HK-2 (cell line): Measurements from ENCODE around the gene CDC42BPA.
"Not testable (repeated sequence)": the region's sequence is repeated elsewhere in the genome, so short reads cannot be mapped to it uniquely, and the experiment has no call there.

ENCODE experiments used
- DNase-seq: peaks from one replicate; pipeline ENCODE4 v3.0.0-alpha.2; 2018; ENCODE audit not compliant: unreplicated experiment

CDC42BPA gene

GRCh38 chr1:226964611-226965486, 353.4 kb downstream of the CDC42BPA start:
- no peak for DNase-seq

DNA sequence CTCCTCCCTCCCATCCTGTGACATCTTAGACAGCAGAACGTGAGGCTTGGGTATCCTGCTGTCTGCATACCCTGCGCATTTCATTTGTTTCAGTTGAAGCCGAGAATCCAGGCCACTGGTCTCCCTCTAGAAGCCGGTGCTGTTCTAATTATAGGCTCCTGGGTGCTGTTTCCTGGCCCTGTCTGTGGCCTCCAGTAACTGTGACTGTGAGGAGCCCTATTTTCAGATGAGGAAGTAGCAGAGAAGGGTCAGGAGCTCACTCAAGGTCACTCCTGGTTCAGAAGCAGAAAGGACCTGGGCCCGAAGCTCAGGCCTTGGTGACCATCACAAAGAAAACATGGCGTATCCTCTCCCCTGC, 354.2 kb downstream of the CDC42BPA start:
- no peak for DNase-seq

GRCh38 chr1:226962421-226963391, 355.6 kb downstream of the CDC42BPA start:
- no peak for DNase-seq

DNA sequence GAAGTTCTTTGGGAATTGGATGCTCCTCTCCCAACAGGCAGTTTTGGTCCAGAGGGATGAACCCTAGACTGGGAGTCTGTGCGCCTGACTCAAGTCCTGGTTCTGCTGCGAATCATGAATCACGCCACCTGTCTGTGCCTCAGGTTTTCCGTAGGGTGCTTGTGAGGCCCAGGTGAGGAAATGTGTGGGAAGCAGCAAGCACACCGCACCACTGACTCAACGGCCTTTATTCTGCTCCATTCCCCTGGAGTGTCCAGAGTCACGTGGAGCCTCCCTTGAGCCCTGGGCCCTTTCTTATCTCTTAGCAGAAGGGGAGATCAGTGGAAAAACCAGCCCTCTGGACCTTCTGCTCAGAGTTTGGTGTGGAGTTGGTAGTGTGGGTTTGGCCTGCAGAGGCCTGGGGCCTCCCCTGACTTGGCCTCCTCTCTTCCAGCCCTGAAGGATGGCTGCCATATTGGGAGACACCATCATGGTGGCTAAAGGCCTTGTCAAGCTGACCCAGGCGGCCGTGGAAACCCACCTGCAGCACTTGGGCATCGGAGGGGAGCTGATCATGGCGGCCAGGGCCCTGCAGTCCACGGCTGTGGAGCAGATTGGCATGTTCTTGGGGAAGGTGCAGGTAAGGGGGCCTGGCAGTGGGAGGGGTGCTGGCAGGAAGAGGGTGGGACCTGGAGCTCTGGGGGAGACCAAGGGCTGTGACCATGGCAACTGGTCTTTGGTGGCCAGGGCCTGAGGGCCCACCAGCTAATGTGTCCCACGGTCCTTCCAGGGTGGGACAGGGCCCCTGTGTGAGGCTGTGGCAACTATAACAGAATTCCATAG, 357.1 kb downstream of the CDC42BPA start:
- DNase-seq, result no peak

- no peak for DNase-seq
Observed at GRCh38 chr1:226960256-226960655, 358.0 kb downstream of the CDC42BPA start.

- no peak for DNase-seq
Observed at GRCh38 chr1:226958300-226958699, 360.0 kb downstream of the CDC42BPA start.

- DNase-seq, result no peak
Observed at GRCh38 chr1:226957714-226958113, 360.6 kb downstream of the CDC42BPA start.

GRCh38 chr1:226956942-226957713, 361.2 kb downstream of the CDC42BPA start:
- no peak for DNase-seq

DNA sequence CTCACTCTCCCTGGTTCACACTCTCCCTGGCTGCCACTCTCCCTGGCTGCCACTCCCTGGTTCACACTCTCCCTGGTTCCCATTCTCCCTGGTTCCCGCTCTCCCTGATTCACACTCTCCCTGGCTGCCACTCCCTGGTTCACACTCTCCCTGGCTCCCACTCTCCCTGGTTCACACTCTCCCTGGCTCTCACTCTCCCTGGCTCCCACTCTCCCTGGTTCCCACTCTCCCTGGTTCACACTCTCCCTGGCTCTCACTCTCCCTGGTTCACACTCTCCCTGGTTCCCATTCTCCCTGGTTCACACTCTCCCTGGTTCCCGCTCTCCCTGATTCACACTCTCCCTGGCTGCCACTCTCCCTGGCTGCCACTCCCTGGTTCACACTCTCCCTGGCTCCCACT, 362.4 kb downstream of the CDC42BPA start:
- not testable (repeated sequence) for DNase-seq

- no peak for DNase-seq
Observed at GRCh38 chr1:226954777-226955176, 363.5 kb downstream of the CDC42BPA start.

- DNase-seq, result no peak
Observed at GRCh38 chr1:226954337-226954736, 364.0 kb downstream of the CDC42BPA start.

DNA sequence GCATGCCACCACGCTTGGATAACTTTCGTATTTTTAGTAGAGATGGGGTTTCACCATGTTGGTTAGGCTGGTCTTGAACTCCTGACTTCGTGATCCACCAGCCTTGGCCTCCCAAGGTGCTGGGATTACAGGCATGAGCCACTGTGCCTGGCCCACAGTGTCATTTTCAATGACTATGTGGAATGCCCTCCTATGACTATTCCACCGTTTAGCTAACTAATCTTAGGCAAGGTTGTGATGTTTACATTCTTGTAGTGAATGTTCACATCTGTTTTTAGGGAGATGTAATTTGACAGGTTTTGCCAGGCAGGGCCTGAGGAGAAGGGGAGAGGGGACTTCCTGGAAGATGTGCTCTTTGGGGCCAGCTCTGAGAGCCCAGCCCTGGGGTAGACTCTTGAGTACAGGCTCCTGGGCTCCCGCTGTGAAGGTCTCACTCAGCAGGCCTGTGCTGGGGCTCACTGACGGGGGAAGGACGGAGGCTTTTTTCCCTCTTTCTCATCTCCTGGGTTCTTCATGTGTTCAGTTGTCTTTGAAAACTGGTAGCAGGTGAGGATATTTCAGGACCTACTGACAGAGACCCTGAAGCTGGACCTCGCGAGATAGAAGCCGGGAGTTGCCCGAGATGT, 365.0 kb downstream of the CDC42BPA start:
- no peak for DNase-seq

- no peak for DNase-seq
Observed at GRCh38 chr1:226952118-226952441, 366.2 kb downstream of the CDC42BPA start.

DNA sequence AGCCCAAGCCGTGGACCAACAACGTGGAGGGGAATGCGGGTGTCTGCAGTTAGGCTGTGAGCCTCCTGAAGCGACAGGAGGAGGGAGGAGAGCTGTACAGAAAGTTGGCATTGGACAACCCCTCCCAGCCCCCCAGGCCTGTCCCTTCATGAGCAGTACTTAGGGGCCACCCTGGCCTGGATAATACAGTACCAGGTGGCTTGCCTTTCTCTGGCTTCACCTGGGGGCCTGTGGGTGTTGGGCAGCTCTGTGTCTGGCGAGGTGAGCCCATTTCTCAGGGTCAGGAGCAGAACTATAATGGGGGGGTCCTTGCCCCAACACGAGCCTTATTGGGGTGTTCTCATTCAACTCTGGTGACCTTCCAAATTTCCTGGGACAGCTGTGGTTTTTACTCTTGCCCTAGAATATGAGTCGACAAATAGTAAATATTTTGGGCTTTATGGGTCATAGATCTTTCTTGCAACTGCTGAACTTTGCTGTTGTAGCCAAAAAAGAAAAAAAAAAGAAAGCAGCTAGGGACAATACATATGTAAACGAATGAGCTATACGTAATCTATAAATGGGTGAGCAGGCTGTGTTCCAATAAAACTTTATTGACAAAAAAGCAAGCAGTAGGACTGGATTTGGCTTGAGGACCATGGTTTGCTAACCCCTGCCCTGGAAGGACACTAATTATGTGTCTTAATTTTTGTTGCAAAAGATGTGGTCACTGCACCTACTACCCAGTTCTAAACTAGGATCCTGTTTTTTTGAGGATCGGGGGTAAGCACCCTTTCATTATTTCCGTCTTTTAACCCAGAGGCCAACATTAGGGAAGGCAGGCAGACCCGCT, 366.8 kb downstream of the CDC42BPA start:
- no peak for DNase-seq

- no peak for DNase-seq
Observed at GRCh38 chr1:226950871-226951270, 367.4 kb downstream of the CDC42BPA start.

- no peak for DNase-seq
Observed at GRCh38 chr1:226950316-226950715, 368.0 kb downstream of the CDC42BPA start.

- DNase-seq, result no peak
Observed at GRCh38 chr1:226949401-226949800, 368.9 kb downstream of the CDC42BPA start.

DNA sequence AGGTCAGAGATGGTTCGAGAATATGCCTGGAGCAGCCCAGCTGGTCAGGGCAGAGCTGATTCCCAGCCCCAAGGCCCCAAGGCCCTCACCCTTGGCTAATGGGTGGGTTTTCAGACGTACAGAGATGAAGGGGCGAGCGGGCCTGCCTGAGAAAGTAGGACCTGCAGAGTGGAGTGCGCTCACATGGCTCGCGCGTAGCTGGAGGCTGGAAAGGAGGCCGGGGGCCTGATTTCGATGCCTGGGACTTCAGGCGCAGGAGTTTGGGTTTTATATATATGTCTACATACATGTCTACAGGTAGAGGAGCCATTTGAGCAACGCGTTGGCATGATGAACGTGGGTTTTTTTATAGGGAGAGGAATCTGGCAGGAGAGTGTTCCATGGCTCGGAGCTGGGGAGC, 369.3 kb downstream of the CDC42BPA start:
- DNase-seq, result no peak

GRCh38 chr1:226948480-226948879, 369.8 kb downstream of the CDC42BPA start:
- no peak for DNase-seq

- DNase-seq, result no peak
Observed at GRCh38 chr1:226948051-226948450, 370.2 kb downstream of the CDC42BPA start.
